HG03442 (cell line): ENCODE measurements around the gene PRR5.

Experiments
- ATAC-seq: cut with Tn5 transposase; IDR thresholded peaks from one replicate; pipeline ENCODE4 v1.9.1; 2021; ENCODE audit warnings: mild to moderate bottlenecking, moderate library complexity; ENCODE audit not compliant: unreplicated experiment

PRR5 gene

GRCh38 chr22:44782363-44782963 lies 80.5 kb downstream of the PRR5 start:
- no peak for ATAC-seq

- ATAC-seq = no peak
These were observed 81.1 kb downstream of the PRR5 start for GRCh38 chr22:44783091-44783490.

GRCh38 chr22:44783581-44783980 lies 81.6 kb downstream of the PRR5 start:
- ATAC-seq = no peak

GRCh38 chr22:44786136-44786535 lies 84.1 kb downstream of the PRR5 start:
- ATAC-seq = no peak

- ATAC-seq = no peak
These were observed 84.6 kb downstream of the PRR5 start for GRCh38 chr22:44786610-44787009.
